HEK293 (cell line): ENCODE results near the gene SLC39A1.

Experiments
- CTCF ChIA-PET: fragments of 350-600 bp; formaldehyde crosslinking; extraction: SDS; loops from one replicate; lab custom pipeline; 2021; ENCODE audit warnings: antibody characterized with exemption; lab: Yijun Ruan, JAX
- POLR2A ChIA-PET: fragments of 300-600 bp; formaldehyde crosslinking; extraction: SDS; loops from one replicate; lab custom pipeline; 2020; ENCODE audit warnings: antibody characterized with exemption, inconsistent platforms; lab: Yijun Ruan, JAX
- H3K27ac ChIP-seq: fragments of 200-500 bp; sonication (Bioruptor generic); 2 replicates; pipeline ENCODE4 v1.5.1; 2014; ENCODE audit warnings: low read depth, low read length, control low read depth, inconsistent platforms; ENCODE audit errors: extremely low read depth
- H3K36me3 ChIP-seq, 2 experiments: fragments of 200-500 bp in 1 of 2; sonication (Bioruptor generic) in 1 of 2; 1 replicate in 1 of 2; 2 replicates in 1 of 2; pipeline ENCODE4 v1.5.1; 2014 to 2017; ENCODE audit warnings: inconsistent platforms in 2 of 2, low read length in 2 of 2; ENCODE audit not compliant: control insufficient read depth in 2 of 2, insufficient read depth in 1 of 2
- H3K4me1 ChIP-seq: fragments of 200-500 bp; sonication (Bioruptor generic); 2 replicates; pipeline ENCODE4 v1.5.1; 2014; ENCODE audit warnings: mild to moderate bottlenecking, low read length, inconsistent platforms; ENCODE audit not compliant: control insufficient read depth, insufficient read depth
- H3K4me3 ChIP-seq: 2 replicates; pipeline ENCODE4 v1.5.1; 2011; ENCODE audit warnings: low read depth, mild to moderate bottlenecking, control low read depth, low read length, moderate library complexity
- H3K9me3 ChIP-seq: fragments of 200-500 bp; sonication (Bioruptor generic); 2 replicates; pipeline ENCODE4 v1.5.1; 2014; ENCODE audit warnings: low read depth, low read length, inconsistent platforms; ENCODE audit not compliant: control insufficient read depth, insufficient read depth
- HOXC10 ChIP-seq: sonication (generic); formaldehyde crosslinking; IDR thresholded peaks from 2 replicates; pipeline ENCODE4 v1.8.1; 2023; ENCODE audit warnings: mild to moderate bottlenecking, missing genetic modification reagents
- IKZF3 ChIP-seq: fragments of 450-650 bp; IDR thresholded peaks from 2 replicates; pipeline ENCODE4 v1.5.0; 2018; ENCODE audit warnings: missing biosample characterization, mild to moderate bottlenecking, missing genetic modification characterization, moderate library complexity
- KLF1 ChIP-seq: fragments of 450-650 bp; formaldehyde crosslinking; IDR thresholded peaks from 2 replicates; pipeline ENCODE4 v1.5.1; 2016; ENCODE audit warnings: missing biosample characterization, missing genetic modification characterization
- RBAK ChIP-seq: fragments of 450-650 bp; formaldehyde crosslinking; IDR thresholded peaks from 2 replicates; pipeline ENCODE4 v1.5.1; 2016; ENCODE audit warnings: missing biosample characterization, missing genetic modification characterization
- TCF7L2 ChIP-seq: IDR thresholded peaks from 2 replicates; pipeline ENCODE4 v1.6.1; 2011; ENCODE audit warnings: low read depth, mild to moderate bottlenecking, inconsistent platforms, low read length, moderate library complexity, borderline replicate concordance
- ZBTB11 ChIP-seq: fragments of 450-650 bp; formaldehyde crosslinking; conservative IDR thresholded peaks from 2 replicates; pipeline ENCODE4 v1.5.1; 2016; ENCODE audit warnings: low read depth, missing biosample characterization, missing genetic modification characterization
- ZNF112 ChIP-seq: fragments of 450-650 bp; formaldehyde crosslinking; IDR thresholded peaks from 2 replicates; pipeline ENCODE4 v1.5.0; 2017; ENCODE audit warnings: missing biosample characterization, missing genetic modification characterization
- ZNF121 ChIP-seq: fragments of 450-650 bp; formaldehyde crosslinking; IDR thresholded peaks from 2 replicates; pipeline ENCODE4 v1.5.1; 2016; ENCODE audit warnings: missing biosample characterization, missing genetic modification characterization
- ZNF148 ChIP-seq: fragments of 450-650 bp; formaldehyde crosslinking; IDR thresholded peaks from 2 replicates; pipeline ENCODE4 v1.5.0; 2017; ENCODE audit warnings: missing biosample characterization, missing genetic modification characterization, borderline replicate concordance
- ZNF16 ChIP-seq: fragments of 450-650 bp; formaldehyde crosslinking; IDR thresholded peaks from 2 replicates; pipeline ENCODE4 v1.5.1; 2016; ENCODE audit warnings: low read depth, missing biosample characterization, missing genetic modification characterization
- ZNF292 ChIP-seq: fragments of 450-650 bp; formaldehyde crosslinking; IDR thresholded peaks from 2 replicates; pipeline ENCODE4 v1.5.1; 2016; ENCODE audit warnings: low read depth, missing biosample characterization, missing genetic modification characterization, borderline replicate concordance
- ZNF404 ChIP-seq: fragments of 450-650 bp; formaldehyde crosslinking; IDR thresholded peaks from 2 replicates; pipeline ENCODE4 v1.5.1; 2017; ENCODE audit warnings: missing biosample characterization, missing genetic modification characterization
- ZNF423 ChIP-seq: fragments of 450-650 bp; formaldehyde crosslinking; IDR thresholded peaks from 2 replicates; pipeline ENCODE4 v1.5.1; 2016; ENCODE audit warnings: missing biosample characterization, missing genetic modification characterization
- ZNF776 ChIP-seq: fragments of 450-650 bp; formaldehyde crosslinking; IDR thresholded peaks from 2 replicates; pipeline ENCODE4 v1.5.0; 2017; ENCODE audit warnings: missing biosample characterization, missing genetic modification characterization, borderline replicate concordance
- TF ChIP-seq, protein P1 (sequence below): fragments of 450-650 bp; formaldehyde crosslinking; IDR thresholded peaks from 2 replicates; pipeline ENCODE4 v1.5.1; 2016; ENCODE audit warnings: missing biosample characterization, missing genetic modification characterization
- TF ChIP-seq, protein P2 (sequence below): fragments of 450-650 bp; formaldehyde crosslinking; IDR thresholded peaks from 2 replicates; pipeline ENCODE4 v1.5.1; 2016; ENCODE audit warnings: missing biosample characterization, missing genetic modification characterization

The SLC39A1 gene

DNA sequence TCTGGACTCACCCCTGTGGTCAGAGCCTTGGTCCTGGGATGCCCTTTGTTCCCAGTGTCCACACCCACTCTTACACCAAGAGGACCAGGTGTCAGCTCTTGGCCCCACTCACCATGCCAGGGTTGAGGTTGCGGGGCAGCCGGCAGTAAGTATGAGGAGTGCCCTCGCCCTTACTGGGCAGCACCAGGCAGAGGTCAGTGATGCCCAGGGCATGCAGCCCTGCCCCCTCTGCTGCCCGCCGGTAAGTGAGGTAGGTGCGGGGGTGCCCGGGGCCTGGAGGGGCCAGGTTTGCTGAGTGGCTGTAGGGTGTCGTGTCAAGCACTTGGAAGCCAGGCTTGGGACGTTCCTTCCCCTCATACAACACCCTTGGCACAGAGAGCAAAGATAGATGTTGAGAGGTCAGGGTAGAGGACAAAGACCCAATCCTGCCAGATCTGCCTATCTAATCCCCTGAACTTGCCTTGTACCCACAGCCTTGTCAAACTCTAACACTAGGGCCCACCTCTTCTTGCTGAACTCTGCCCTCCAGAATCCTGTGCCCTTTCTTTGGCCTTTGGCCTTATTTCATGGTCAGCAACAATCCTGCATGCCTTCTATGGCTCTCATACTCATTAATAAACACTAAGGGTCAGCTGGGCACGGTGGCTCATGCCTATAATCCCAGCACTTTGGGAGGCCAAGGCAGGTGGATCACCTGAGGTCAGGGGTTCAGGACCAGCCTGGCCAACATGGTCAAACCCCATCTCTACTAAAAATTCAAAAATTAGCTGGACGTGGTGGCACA, 20.4 kb downstream of the SLC39A1 start:
- Histone ChIP-seq H3K9me3 (no peaks in the 10 kb centered on the region), H3K27ac (no peak overlapping the region), H3K4me3 (no peak overlapping the region), H3K36me3 (peaks cover 0 to 63% of the 10 kb centered on the region in 2 experiments; a peak in 1 of 3 replicates)
- ChIA-PET POLR2A (interaction anchor here (0.7 to 4.3 kb wide), 7 partner anchors 13 to 62 kb away, joined by 3 to 36 read pairs (median 4); partner anchors contain the start of genes CREB3L4, CRTC2, RPS27 and SLC39A1), CTCF (interaction anchor here (1.4 to 2.5 kb wide), 2 partner anchors 24 to 43 kb away, joined by 7 to 10 read pairs; partner anchors contain the start of genes CREB3L4 and RAB13)
- no peak for TF ChIP-seq ZBTB11 (tag by site-specific recombination)
- TF ChIP-seq, protein P1, sequence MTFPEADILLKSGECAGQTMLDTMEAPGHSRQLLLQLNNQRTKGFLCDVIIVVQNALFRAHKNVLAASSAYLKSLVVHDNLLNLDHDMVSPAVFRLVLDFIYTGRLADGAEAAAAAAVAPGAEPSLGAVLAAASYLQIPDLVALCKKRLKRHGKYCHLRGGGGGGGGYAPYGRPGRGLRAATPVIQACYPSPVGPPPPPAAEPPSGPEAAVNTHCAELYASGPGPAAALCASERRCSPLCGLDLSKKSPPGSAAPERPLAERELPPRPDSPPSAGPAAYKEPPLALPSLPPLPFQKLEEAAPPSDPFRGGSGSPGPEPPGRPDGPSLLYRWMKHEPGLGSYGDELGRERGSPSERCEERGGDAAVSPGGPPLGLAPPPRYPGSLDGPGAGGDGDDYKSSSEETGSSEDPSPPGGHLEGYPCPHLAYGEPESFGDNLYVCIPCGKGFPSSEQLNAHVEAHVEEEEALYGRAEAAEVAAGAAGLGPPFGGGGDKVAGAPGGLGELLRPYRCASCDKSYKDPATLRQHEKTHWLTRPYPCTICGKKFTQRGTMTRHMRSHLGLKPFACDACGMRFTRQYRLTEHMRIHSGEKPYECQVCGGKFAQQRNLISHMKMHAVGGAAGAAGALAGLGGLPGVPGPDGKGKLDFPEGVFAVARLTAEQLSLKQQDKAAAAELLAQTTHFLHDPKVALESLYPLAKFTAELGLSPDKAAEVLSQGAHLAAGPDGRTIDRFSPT (tag by site-specific recombination) = peak; percentile 15; the same call in 1 of the 2 replicates
- TF ChIP-seq, all 188 proteins: peak for 1
- H3K4me1 ChIP-seq = no peaks in the 10 kb centered on the region

DNA sequence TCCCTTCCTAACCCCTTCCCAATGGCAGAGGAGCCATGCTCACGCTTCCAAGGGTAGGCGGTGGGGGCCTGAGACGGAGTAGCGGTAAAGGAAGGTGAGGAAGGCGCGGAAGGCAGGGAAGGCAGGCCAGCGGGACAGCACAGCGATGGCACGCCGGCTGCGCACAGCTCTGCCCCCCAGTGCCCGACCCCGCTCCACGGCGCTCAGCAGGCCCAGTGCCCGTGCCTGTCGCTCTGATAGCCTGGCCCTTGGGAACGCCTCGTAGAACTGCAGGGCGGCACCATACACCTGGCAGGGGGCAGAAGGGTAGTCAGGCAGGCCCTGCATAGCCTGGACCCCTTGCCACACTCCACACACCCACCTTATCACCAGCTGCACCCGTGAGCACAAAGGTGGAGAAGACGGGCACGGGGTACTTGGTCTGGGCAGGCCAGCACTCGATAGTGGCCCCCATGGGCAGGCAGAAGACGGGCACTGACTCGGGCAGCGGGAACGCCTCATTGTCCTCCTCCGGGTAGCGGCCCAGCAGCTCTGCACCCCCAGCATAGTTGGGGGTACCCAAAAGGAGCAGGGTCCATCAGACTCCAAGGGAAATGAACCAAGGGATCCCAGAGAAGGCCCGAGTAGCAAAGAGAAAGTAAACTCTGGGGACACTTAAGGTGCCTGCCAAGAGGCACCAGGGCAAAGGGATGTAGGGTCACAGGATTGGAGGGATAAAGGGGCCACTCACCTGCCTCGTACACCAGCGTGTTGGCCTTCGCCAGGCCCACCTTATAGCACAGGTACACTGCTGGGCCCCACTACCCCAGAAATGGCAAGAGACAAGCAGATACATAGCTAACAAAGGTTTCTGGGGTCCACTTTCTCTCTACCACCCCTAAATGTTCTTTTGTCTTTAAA, 21.3 kb downstream of the SLC39A1 start:
- TF ChIP-seq ZNF423 (tag by site-specific recombination) (no peak), ZNF776 (no peak)
- ChIA-PET CTCF (interaction anchor here (0.5 kb wide), 1 partner anchor 217 kb away, joined by 3 read pairs; no protein-coding TSS in a partner anchor), POLR2A (interaction anchor here (0.8 to 2.0 kb wide), 3 partner anchors 18 to 61 kb away, joined by 3 to 8 read pairs (median 7); partner anchors contain the start of gene CREB3L4)
- Histone ChIP-seq H3K4me1 (no peaks in the 10 kb centered on the region), H3K27ac (no peak overlapping the region), H3K36me3 (peaks cover 0 to 64% of the 10 kb centered on the region in 2 experiments; a peak in 1 of 3 replicates), H3K9me3 (no peaks in the 10 kb centered on the region), H3K4me3 (no peak overlapping the region)

- no peak overlapping the region for H3K4me3 ChIP-seq
- H3K9me3 ChIP-seq = no peaks in the 10 kb centered on the region
- peaks cover 4 to 76% of the 10 kb centered on the region in 2 experiments; a peak in 1 of 3 replicates for H3K36me3 ChIP-seq
- CTCF ChIA-PET = interaction anchor here (0.9 kb wide), 1 partner anchor 11 kb away, joined by 3 read pairs; no protein-coding TSS in a partner anchor
- POLR2A ChIA-PET = interaction anchor here (0.6 to 2.0 kb wide), 2 partner anchors 27 to 157 kb away, joined by 3 to 7 read pairs; partner anchors contain the start of gene CREB3L4
- no peaks in the 10 kb centered on the region for H3K4me1 ChIP-seq
- no peak overlapping the region for H3K27ac ChIP-seq
- no peak for TF ChIP-seq RBAK
- no peak for TF ChIP-seq IKZF3 (tag by site-specific recombination)
- no peak for TF ChIP-seq ZNF292 (tag by site-specific recombination)
- no peak for TF ChIP-seq TCF7L2
- TF ChIP-seq HOXC10 (CRISPR knock-in tag) = no peak
- no peak for TF ChIP-seq KLF1
- TF ChIP-seq, protein P2, sequence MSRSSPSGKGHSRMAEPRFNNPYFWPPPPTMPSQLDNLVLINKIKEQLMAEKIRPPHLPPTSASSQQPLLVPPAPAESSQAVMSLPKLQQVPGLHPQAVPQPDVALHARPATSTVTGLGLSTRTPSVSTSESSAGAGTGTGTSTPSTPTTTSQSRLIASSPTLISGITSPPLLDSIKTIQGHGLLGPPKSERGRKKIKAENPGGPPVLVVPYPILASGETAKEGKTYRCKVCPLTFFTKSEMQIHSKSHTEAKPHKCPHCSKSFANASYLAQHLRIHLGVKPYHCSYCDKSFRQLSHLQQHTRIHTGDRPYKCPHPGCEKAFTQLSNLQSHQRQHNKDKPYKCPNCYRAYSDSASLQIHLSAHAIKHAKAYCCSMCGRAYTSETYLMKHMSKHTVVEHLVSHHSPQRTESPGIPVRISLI (tag by site-specific recombination) = no peak
- no peak for TF ChIP-seq ZNF121 (tag by site-specific recombination)
- TF ChIP-seq ZNF148 (tag by site-specific recombination) = no peak
- no peak for TF ChIP-seq ZNF16
- no peak for TF ChIP-seq ZNF112
- TF ChIP-seq ZNF404 (tag by site-specific recombination) = no peak
These were observed 22.6 kb downstream of the SLC39A1 start for GRCh38 chr1:153940756-153941155.
